Measurements from ENCODE around the gene PIM1. TPM values are rescaled to one million over a fixed set of nuclear protein-coding genes. Genes with fewer than 3 reads are reported as not detected.

Gene PIM1
- 10 to 100 TPM in 2 of 4 donors, 1 to 10 TPM in 2; 5.0 to 23.0 (median 13.0) TPM for total RNA-seq

GRCh38 chr6:37169496-37170272 is at the start of gene PIM1:
TSS of gene PIM1 (plus strand) at chr6:37170152. CDS start at chr6:37170576, 424 bp downstream.
- H3K4me1 ChIP-seq, result peaks cover 13 to 27% of the 10 kb centered on the region in 2 donors
- intact Hi-C loops (cut with DNase I; ENCODE audit: low total_unique reads), result loop anchor here (1.0 to 5.0 kb wide), 4 partner anchors 35 to 282 kb away; partner anchors contain the start of gene C6orf89

GRCh38 chr6:37121556-37121955 is 48.4 kb upstream of the PIM1 start:
- Histone ChIP-seq H3K4me1 (no peaks in the 10 kb centered on the region), H3K27me3 (no peaks in the 10 kb centered on the region), H3K9me3 (no peaks in the 10 kb centered on the region), H3K4me3 (no peak overlapping the region), H3K27ac (no peak overlapping the region), H3K36me3 (no peaks in the 10 kb centered on the region)
- no peak for TF ChIP-seq POLR2A (IDR thresholded peaks at IDR 0.05)
- TF ChIP-seq CTCF (IDR thresholded peaks at IDR 0.05 in 4 of 5, conservative IDR thresholded peaks at IDR 0.05 in 1 of 5), result no peak
- ATAC-seq, result no peak
- DNase-seq, result no peak
- intact Hi-C loops (cut with DNase I; ENCODE audit: low total_unique reads), result no loop called here
- in situ Hi-C loops (cut with MboI; ENCODE audit: low sequenced_read_pairs in 4 of 4), result no loop called here

More at GRCh38 chr6:37169496-37170272, at the start of gene PIM1:
- Histone ChIP-seq H3K27ac (peak within 1 kb of the TSS; percentile 92 to 95 (median 93)), H3K36me3 (peaks cover 0 to 23% of the 10 kb centered on the region in 2 donors), H3K9me3 (no peaks in the 10 kb centered on the region), H3K4me3 (peak within 1 kb of the TSS; percentile 69 to 97 (median 90)), H3K27me3 (no peaks in the 10 kb centered on the region)
- DNase-seq (peak; percentile 98 to 99), ATAC-seq (peak; percentile 68 to 70)
- TF ChIP-seq CTCF (IDR thresholded peaks at IDR 0.05 in 4 of 5, conservative IDR thresholded peaks at IDR 0.05 in 1 of 5) (no peak), POLR2A (IDR thresholded peaks at IDR 0.05) (peak; percentile 96)
- in situ Hi-C loops (cut with MboI; ENCODE audit: low sequenced_read_pairs in 4 of 4), result loop anchor here in 3 of 4 donors (5.0 kb wide), 2 partner anchors 37 to 117 kb away; no protein-coding TSS in a partner anchor

DNA sequence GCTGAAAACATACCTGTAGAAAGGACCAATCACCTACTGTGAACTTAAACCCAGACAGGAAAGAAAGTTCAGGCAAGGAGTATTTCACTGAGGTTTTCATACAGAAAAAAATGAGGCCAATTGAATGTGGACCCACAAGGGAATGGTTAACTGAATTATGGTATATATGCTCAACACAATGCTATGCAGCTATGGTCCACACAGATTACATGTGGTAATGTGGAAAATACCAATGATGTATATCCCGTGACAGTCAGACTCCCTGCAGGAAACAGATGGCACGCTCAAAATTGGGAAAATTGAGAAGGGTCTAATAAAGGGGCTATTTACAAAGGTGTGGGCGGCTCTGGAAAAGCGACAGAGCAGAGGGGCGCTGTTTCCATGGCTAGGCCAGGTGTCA is 47.1 kb upstream of the PIM1 start:
- intact Hi-C loops (cut with DNase I; ENCODE audit: low total_unique reads), result no loop called here
- H3K27ac ChIP-seq, result no peak overlapping the region
- no peak for TF ChIP-seq POLR2A (IDR thresholded peaks at IDR 0.05)
- no peak for TF ChIP-seq CTCF (IDR thresholded peaks at IDR 0.05 in 4 of 5, conservative IDR thresholded peaks at IDR 0.05 in 1 of 5)
- no peak for DNase-seq
- in situ Hi-C loops (cut with MboI; ENCODE audit: low sequenced_read_pairs in 4 of 4), result no loop called here
- peaks cover 0 to under 1% of the 10 kb centered on the region in 2 donors for H3K4me1 ChIP-seq
- no peaks in the 10 kb centered on the region for H3K9me3 ChIP-seq
- no peaks in the 10 kb centered on the region for H3K36me3 ChIP-seq
- no peak overlapping the region for H3K4me3 ChIP-seq
- H3K27me3 ChIP-seq, result no peaks in the 10 kb centered on the region
- no peak for ATAC-seq

DNA sequence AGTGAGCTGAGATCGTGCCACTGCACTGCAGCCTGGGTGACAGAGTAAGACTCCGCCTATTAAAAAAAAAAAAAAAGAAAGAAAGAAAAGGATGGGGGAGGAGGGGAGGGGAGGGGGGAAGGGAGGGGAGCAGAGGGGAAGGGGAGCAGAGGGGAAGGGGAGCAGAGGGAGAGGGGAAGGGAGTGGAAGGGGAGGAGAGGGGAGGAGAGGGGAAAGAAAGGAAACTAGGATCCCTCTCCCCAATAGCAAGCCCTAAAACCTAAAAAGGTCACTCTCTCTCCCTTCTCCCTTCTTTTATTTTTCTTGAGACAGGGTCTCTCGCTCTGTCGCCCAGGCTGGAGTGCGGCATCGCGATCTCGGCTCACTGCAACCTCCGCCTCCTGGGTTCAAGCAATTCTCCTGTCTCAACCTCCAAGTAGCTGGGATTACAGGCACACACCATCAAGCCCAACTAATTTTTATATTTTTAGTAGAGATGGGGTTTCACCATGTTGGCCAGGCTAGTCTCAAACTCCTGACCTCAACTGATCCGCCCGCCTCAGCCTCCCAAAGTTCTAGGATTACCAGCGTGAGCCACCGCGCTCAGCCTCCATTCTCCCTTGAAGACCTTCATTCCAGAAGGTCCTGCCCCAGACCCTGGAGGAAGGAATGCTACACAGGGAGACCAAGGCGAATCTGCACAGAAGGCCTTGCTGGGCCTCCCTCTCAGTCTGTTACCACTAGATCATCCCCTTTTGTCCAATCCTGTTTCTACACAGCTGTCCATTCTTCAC is 45.8 kb upstream of the PIM1 start:
- ATAC-seq (no peak), DNase-seq (no peak)
- in situ Hi-C loops (cut with MboI; ENCODE audit: low sequenced_read_pairs in 4 of 4), result no loop called here

More for the DNA sequence above, 45.8 kb upstream of the PIM1 start:
- Histone ChIP-seq H3K4me3 (no peak overlapping the region), H3K27ac (no peak overlapping the region), H3K27me3 (no peaks in the 10 kb centered on the region), H3K9me3 (no peaks in the 10 kb centered on the region), H3K4me1 (peaks cover 11 to 13% of the 10 kb centered on the region in 2 donors), H3K36me3 (no peaks in the 10 kb centered on the region)
- TF ChIP-seq POLR2A (IDR thresholded peaks at IDR 0.05), result no peak
- no peak for TF ChIP-seq CTCF (IDR thresholded peaks at IDR 0.05 in 4 of 5, conservative IDR thresholded peaks at IDR 0.05 in 1 of 5)
- intact Hi-C loops (cut with DNase I; ENCODE audit: low total_unique reads), result no loop called here

Data from gastrocnemius medialis (tissue), 4 donors.